A549 (cell line): ENCODE results near the gene PDE8B. TPM values are rescaled to one million over a fixed set of nuclear protein-coding genes. Genes with fewer than 3 reads are reported as not detected.

Experiments used
- ATAC-seq, 2 experiments: fragments of 200-7000 bp in 1 of 2; fragments of >200 bp in 1 of 2; cut with Nextera tagmentation in 1 of 2; cut with Tn5 transposase in 1 of 2; 3 replicates each; pipeline versions ENCODE4 v1.8.0 to v1.9.1; 2018 to 2020; ENCODE audit warnings: mild to moderate bottlenecking in 1 of 2, moderate library complexity in 1 of 2
- CTCF ChIA-PET: fragments of 300-600 bp; sonication (Branson Sonifier 250); formaldehyde crosslinking; extraction: SDS; loops from one replicate; lab custom pipeline; 2021; ENCODE audit warnings: antibody characterized with exemption, inconsistent platforms; lab: Yijun Ruan, JAX
- POLR2A ChIA-PET: fragments of 350-600 bp; formaldehyde crosslinking; extraction: SDS; loops from one replicate; lab custom pipeline; 2021; ENCODE audit warnings: antibody characterized with exemption, inconsistent platforms; lab: Yijun Ruan, JAX
- DNase-seq, 2 experiments: peaks; one replicate each; pipeline versions ENCODE4 v3.0.0 to v3.0.0-alpha.2; 2011 to 2016; ENCODE audit warnings: low read depth in 1 of 2, low spot score in 1 of 2
- FAIRE-seq: peaks from 2 replicates; lab custom pipeline; 2011; peaks lifted over from hg19 to GRCh38; lab: Jason Lieb, UNC
- H3K27ac ChIP-seq, 2 experiments: fragments of >200 bp; sonication (Bioruptor Twin); formaldehyde crosslinking; 3 replicates each; pipeline ENCODE4 v1.5.1; 2016 to 2017
- H3K4me1 ChIP-seq: fragments of >200 bp; sonication (Bioruptor Twin); formaldehyde crosslinking; 3 replicates; pipeline ENCODE4 v1.6.1; 2016
- H3K4me2 ChIP-seq: fragments of >200 bp; sonication (Bioruptor Twin); formaldehyde crosslinking; 3 replicates; pipeline ENCODE4 v1.6.1; 2016
- H3K4me3 ChIP-seq: fragments of >200 bp; sonication (Bioruptor Twin); formaldehyde crosslinking; 3 replicates; pipeline ENCODE4 v1.5.1; 2016
- H3K9me3 ChIP-seq: fragments of >200 bp; sonication (Bioruptor Twin); formaldehyde crosslinking; 3 replicates; pipeline ENCODE4 v1.6.1; 2016
- BHLHE40 ChIP-seq: IDR thresholded peaks from 2 replicates; pipeline ENCODE4 v1.6.1; 2012; ENCODE audit warnings: low read depth, low read length, inconsistent platforms
- CEBPB ChIP-seq, 2 experiments: fragments of >200 bp in 1 of 2; sonication (Bioruptor Twin) in 1 of 2; formaldehyde crosslinking in 1 of 2; IDR thresholded peaks; 2 replicates each; pipeline ENCODE4 v1.6.1; 2012 to 2016
- CHD4 ChIP-seq: fragments of 200-600 bp; sonication (generic); IDR thresholded peaks from 2 replicates; pipeline ENCODE4 v1.6.1; 2016; ENCODE audit warnings: antibody characterized with exemption, mild to moderate bottlenecking, borderline replicate concordance
- CTCF ChIP-seq: fragments of >200 bp; sonication (Bioruptor Twin); formaldehyde crosslinking; IDR thresholded peaks from 3 replicates; pipeline ENCODE4 v1.5.1; 2016
- EHMT2 ChIP-seq: fragments of 200-600 bp; sonication (generic); IDR thresholded peaks from 2 replicates; pipeline ENCODE4 v1.6.1; 2016; ENCODE audit warnings: antibody characterized with exemption, low read depth, mild to moderate bottlenecking, moderate library complexity
- FOXS1 ChIP-seq: fragments of 250-450 bp; sonication (Bioruptor Pico); IDR thresholded peaks from 2 replicates; pipeline ENCODE4 v1.5.0; 2020; ENCODE audit warnings: mild to moderate bottlenecking, moderate library complexity
- GATA3 ChIP-seq: IDR thresholded peaks from 2 replicates; pipeline ENCODE4 v1.6.1; 2012; ENCODE audit warnings: borderline replicate concordance
- HEYL ChIP-seq: fragments of 250-450 bp; sonication (Bioruptor Pico); IDR thresholded peaks from 2 replicates; pipeline ENCODE4 v1.8.0; 2021; ENCODE audit warnings: mild to moderate bottlenecking, moderate library complexity
- HOXA7 ChIP-seq: fragments of 250-450 bp; sonication (Bioruptor Pico); IDR thresholded peaks from 2 replicates; pipeline ENCODE4 v1.5.0; 2020; ENCODE audit warnings: mild to moderate bottlenecking, moderate library complexity
- HOXB13 ChIP-seq: fragments of 250-450 bp; sonication (Bioruptor Pico); IDR thresholded peaks from 2 replicates; pipeline ENCODE4 v1.5.0; 2020; ENCODE audit warnings: low read depth, mild to moderate bottlenecking, moderate library complexity
- HOXB5 ChIP-seq: fragments of 250-450 bp; sonication (Bioruptor Pico); IDR thresholded peaks from 2 replicates; pipeline ENCODE4 v1.5.0; 2020; ENCODE audit warnings: mild to moderate bottlenecking, moderate library complexity
- KDM1A ChIP-seq: fragments of 200-600 bp; sonication (generic); IDR thresholded peaks from 2 replicates; pipeline ENCODE4 v1.6.1; 2016; ENCODE audit warnings: low read depth, mild to moderate bottlenecking
- MAX ChIP-seq: IDR thresholded peaks from 2 replicates; pipeline ENCODE4 v1.6.1; 2012
- MAZ ChIP-seq: fragments of 150-350 bp; IDR thresholded peaks from 2 replicates; pipeline ENCODE4 v1.6.1; 2014; ENCODE audit warnings: antibody characterized with exemption, low read depth, low read length, borderline replicate concordance
- NR3C1 ChIP-seq: fragments of >200 bp; sonication (Bioruptor Twin); formaldehyde crosslinking; IDR thresholded peaks from 3 replicates; pipeline ENCODE4 v1.6.1; 2017
- POLR2A ChIP-seq: IDR thresholded peaks from 2 replicates; pipeline ENCODE4 v1.6.1; 2012; ENCODE audit warnings: mild to moderate bottlenecking, low read length
- RAD21 ChIP-seq, 2 experiments: fragments of >200 bp in 1 of 2; sonication (Bioruptor Twin) in 1 of 2; formaldehyde crosslinking in 1 of 2; IDR thresholded peaks in 1 of 2; conservative IDR thresholded peaks in 1 of 2; 2 replicates in 1 of 2; 3 replicates in 1 of 2; pipeline ENCODE4 v1.6.1; 2012 to 2018; ENCODE audit warnings: inconsistent platforms in 1 of 2
- RCOR1 ChIP-seq: fragments of 150-350 bp; IDR thresholded peaks from 2 replicates; pipeline ENCODE4 v1.6.1; 2014; ENCODE audit warnings: antibody characterized with exemption, low read length, low read depth
- RFX5 ChIP-seq: fragments of 450-650 bp; IDR thresholded peaks from 2 replicates; pipeline ENCODE4 v1.7.1; 2014; ENCODE audit warnings: antibody characterized with exemption, mild to moderate bottlenecking, moderate library complexity
- SMC3 ChIP-seq: fragments of >200 bp; sonication (Bioruptor Twin); formaldehyde crosslinking; IDR thresholded peaks from 3 replicates; pipeline ENCODE4 v1.6.1; 2018; ENCODE audit warnings: inconsistent platforms
- USF2 ChIP-seq: fragments of 450-650 bp; IDR thresholded peaks from 2 replicates; pipeline ENCODE4 v1.6.1; 2014; ENCODE audit warnings: antibody characterized with exemption
- ZC3H11A ChIP-seq: fragments of 450-650 bp; IDR thresholded peaks from 2 replicates; pipeline ENCODE4 v1.6.1; 2014; ENCODE audit warnings: antibody characterized with exemption, mild to moderate bottlenecking
- ZFP36 ChIP-seq: fragments of 450-650 bp; IDR thresholded peaks from 2 replicates; pipeline ENCODE4 v1.6.1; 2014; ENCODE audit warnings: borderline replicate concordance; ENCODE audit not compliant: partially characterized antibody
- ZNF302 ChIP-seq: fragments of 250-450 bp; sonication (Bioruptor Pico); IDR thresholded peaks from 2 replicates; pipeline ENCODE4 v1.9.0; 2021; ENCODE audit warnings: inconsistent platforms, mild to moderate bottlenecking, moderate library complexity
- ZSCAN20 ChIP-seq: fragments of 250-450 bp; sonication (Bioruptor Pico); IDR thresholded peaks from 2 replicates; pipeline ENCODE4 v1.8.0; 2022; ENCODE audit warnings: mild to moderate bottlenecking, moderate library complexity
- WGBS: methylation state at CpG from one replicate; pipeline ENCODE4 v1.1.6; 2017; ENCODE audit errors: missing lambda C conversion rate; 5-methylcytosine and 5-hydroxymethylcytosine counted together
- polyA plus RNA-seq, 4 experiments: library from polyadenylated mRNA; depleted of rRNA in 3 of 4; stranded (reverse); fragments of >200 nt; fragmentation: RNase III in 1 of 4; extraction: RNeasy Plus Mini Kit Qiagen cat#74134 plus additional on column Dnase treatment in 1 of 4; gene quantifications; 2 replicates in 3 of 4; 3 replicates in 1 of 4; pipeline ENCODE4 v1.2.3, GENCODE V29; 2011 to 2017

The PDE8B gene
- polyA plus RNA-seq, 2 of the 4 experiments (the other 2 are of a cell fraction) = 2.0 to 4.0 TPM

GRCh38 chr5:77272206-77272605 lies 61.7 kb downstream of the PDE8B start:
- no peak for ATAC-seq
- 36% methylated on average over 1 of the region's 1 CpG for WGBS
- CTCF ChIA-PET = interaction anchor here (1.1 kb wide), 1 partner anchor 9 kb away, joined by 3 read pairs; no protein-coding TSS in a partner anchor
- Histone ChIP-seq H3K27ac (no peak overlapping the region), H3K4me3 (no peak overlapping the region), H3K4me2 (no peak overlapping the region), H3K4me1 (no peaks in the 10 kb centered on the region), H3K9me3 (peaks cover 5% of the 10 kb centered on the region; the same call in 1 of the 3 replicates)
- DNase-seq = no peak
- TF ChIP-seq FOXS1 = no peak
- TF ChIP-seq HOXB5 (CRISPR knock-in tag) = no peak
- TF ChIP-seq HOXB13 (CRISPR knock-in tag) = no peak
- no peak for TF ChIP-seq MAZ
- TF ChIP-seq CTCF = no peak
- TF ChIP-seq BHLHE40 = no peak
- TF ChIP-seq CEBPB (IDR thresholded peaks at IDR 0.05) = no peak
- no peak for TF ChIP-seq RAD21 (conservative IDR thresholded peaks at IDR 0.05 in 1 of 2, IDR thresholded peaks at IDR 0.05 in 1 of 2)
- no peak for TF ChIP-seq NR3C1
- no peak for TF ChIP-seq ZNF302 (CRISPR knock-in tag)
- TF ChIP-seq ZFP36 = no peak
- no peak for TF ChIP-seq CHD4
- POLR2A ChIA-PET = no interaction called here
- FAIRE-seq = no peak

- CTCF ChIA-PET = interaction anchor here (1.1 kb wide), 1 partner anchor 1103 kb away, joined by 3 read pairs; no protein-coding TSS in a partner anchor
- DNase-seq = no peak
- Histone ChIP-seq H3K27ac (no peak overlapping the region), H3K4me3 (no peak overlapping the region), H3K9me3 (no peaks in the 10 kb centered on the region), H3K4me2 (no peak overlapping the region), H3K4me1 (peaks cover 12% of the 10 kb centered on the region; the same call in 2 of the 3 replicates)
- TF ChIP-seq EHMT2 = no peak
- no peak for TF ChIP-seq ZFP36
- no peak for TF ChIP-seq RFX5
- no peak for TF ChIP-seq ZC3H11A
- TF ChIP-seq ZSCAN20 (CRISPR knock-in tag) = no peak
- no peak for TF ChIP-seq RCOR1
- TF ChIP-seq GATA3 = no peak
- POLR2A ChIA-PET = no interaction called here
- WGBS = 79% methylated on average over 4 of the region's 4 CpGs
- no peak for FAIRE-seq
- no peak for ATAC-seq
Observed at GRCh38 chr5:77277759-77278158, 67.3 kb downstream of the PDE8B start.

- no peak for ATAC-seq
- no peak for FAIRE-seq
- H3K4me2 ChIP-seq = no peak overlapping the region
- CTCF ChIA-PET = interaction anchor here (1.3 to 1.6 kb wide), 2 partner anchors 14 to 21 kb away, joined by 3 to 5 read pairs; no protein-coding TSS in a partner anchor
- H3K27ac ChIP-seq = no peak overlapping the region
- H3K4me1 ChIP-seq = peaks cover 12% of the 10 kb centered on the region; the same call in 2 of the 3 replicates
- POLR2A ChIA-PET = no interaction called here
- no peak for DNase-seq
- no peak overlapping the region for H3K4me3 ChIP-seq
- WGBS = 79% methylated on average over 3 of the region's 3 CpGs
- TF ChIP-seq KDM1A = no peak
- no peak for TF ChIP-seq MAX
- no peak for TF ChIP-seq USF2
- TF ChIP-seq HEYL = no peak
- no peak for TF ChIP-seq ZNF302 (CRISPR knock-in tag)
- TF ChIP-seq HOXA7 (CRISPR knock-in tag) = no peak
- no peak for TF ChIP-seq POLR2A
- no peak for TF ChIP-seq HOXB5 (CRISPR knock-in tag)
- no peak for TF ChIP-seq EHMT2
- no peak for TF ChIP-seq SMC3
- TF ChIP-seq MAZ = no peak
- TF ChIP-seq CEBPB (IDR thresholded peaks at IDR 0.05) = no peak
- H3K9me3 ChIP-seq = no peaks in the 10 kb centered on the region
Observed at GRCh38 chr5:77280036-77280435, 69.6 kb downstream of the PDE8B start.
